Gastroesophageal sphincter (tissue), 4 donors: ENCODE results near the gene IRGQ. TPM values are rescaled to one million over a fixed set of nuclear protein-coding genes. Genes with fewer than 3 reads are reported as not detected.
"Not testable (repeated sequence)": the region's sequence is repeated elsewhere in the genome, so short reads cannot be mapped to it uniquely, and the experiment has no call there.

Source experiments
- ATAC-seq: fragments of 150-250 bp; one replicate; pipeline ENCODE4 v1.9.1; 2016; ENCODE audit warnings: mild to moderate bottlenecking, moderate library complexity
- H3K27ac ChIP-seq, 4 donors: fragments of 200-600 bp; sonication (generic) in 3 of 4; 1 replicate in 3 of 4; 2 replicates in 1 of 4; pipeline ENCODE4 v1.5.1; 2016 to 2019
- H3K27me3 ChIP-seq: fragments of 200-600 bp; sonication (generic); one replicate; pipeline ENCODE4 v1.5.1; 2019
- H3K36me3 ChIP-seq, 2 donors: fragments of 200-600 bp; sonication (generic); one replicate each; pipeline ENCODE4 v1.5.1; 2019; ENCODE audit warnings: control low read depth in 1 of 2
- H3K4me1 ChIP-seq, 3 donors: fragments of 200-600 bp; sonication (generic); 1 replicate in 2 of 3; 2 replicates in 1 of 3; pipeline ENCODE4 v1.5.1; 2016 to 2019; ENCODE audit warnings: control low read depth in 2 of 3
- H3K4me3 ChIP-seq, 2 donors: fragments of 200-600 bp; sonication (generic); one replicate each; pipeline ENCODE4 v1.5.1; 2019; ENCODE audit warnings: mild to moderate bottlenecking in 1 of 2, moderate library complexity in 1 of 2
- H3K9me3 ChIP-seq, 3 donors: fragments of 200-600 bp; sonication (generic); one replicate each; pipeline ENCODE4 v1.5.1; 2017 to 2019; ENCODE audit warnings: control low read depth in 2 of 3
- CTCF ChIP-seq, 4 experiments: fragments of 200-600 bp in 2 of 4; fragments of 450-650 bp in 2 of 4; sonication (generic) in 1 of 4; IDR thresholded peaks; one replicate each; pipeline ENCODE4 v1.5.1; 2017 to 2019; ENCODE audit warnings: antibody characterized with exemption in 4 of 4, mild to moderate bottlenecking in 2 of 4, moderate library complexity in 2 of 4
- EP300 ChIP-seq: sonication (generic); formaldehyde crosslinking; IDR thresholded peaks from one replicate; pipeline ENCODE4 v1.6.1; 2017; ENCODE audit warnings: antibody characterized with exemption, mild to moderate bottlenecking
- POLR2A ChIP-seq, 2 donors: fragments of 450-650 bp; IDR thresholded peaks; one replicate each; pipeline ENCODE4 v1.6.1; 2017; ENCODE audit warnings: antibody characterized with exemption in 2 of 2, mild to moderate bottlenecking in 2 of 2, moderate library complexity in 1 of 2
- POLR2AphosphoS5 ChIP-seq: sonication (generic); formaldehyde crosslinking; IDR thresholded peaks from one replicate; pipeline ENCODE4 v1.6.1; 2017; ENCODE audit warnings: antibody characterized with exemption
- WGBS, 2 donors: methylation state at CpG; one replicate each; pipeline ENCODE4 v1.1.5; 2018; ENCODE audit warnings: low coverage in 1 of 2; 5-methylcytosine and 5-hydroxymethylcytosine counted together
- total RNA-seq, 4 donors: library from RNA; depleted of rRNA; stranded (reverse); fragments of >200 nt; gene quantifications; one replicate each; pipeline ENCODE4 v1.1.0, GENCODE V29; 2016

IRGQ gene
- total RNA-seq, 4 donors from 2014 or later, result 25.5 to 38.5 (median 27.8) TPM

GRCh38 chr19:43638214-43638994 is 42.5 kb upstream of the IRGQ start:
- H3K27me3 ChIP-seq, result no peaks in the 10 kb centered on the region
- WGBS, 2 donors, result 73 to 81% methylated on average over 4 to 7 of the region's 13 CpGs
- peak overlapping the region in 1 of 2 donors; percentile 69 for H3K4me3 ChIP-seq
- TF ChIP-seq EP300 (no peak), POLR2A (IDR thresholded peaks at IDR 0.05) (no peak), CTCF (IDR thresholded peaks at IDR 0.05) (no peak), POLR2AphosphoS5 (no peak)
- peaks cover 0 to 40% (median 7%) of the 10 kb centered on the region in 3 donors for H3K4me1 ChIP-seq
- H3K9me3 ChIP-seq, result no peaks in the 10 kb centered on the region
- ATAC-seq, result no peak
- H3K36me3 ChIP-seq, result no peaks in the 10 kb centered on the region
- H3K27ac ChIP-seq, result peak overlapping the region in 3 of 4 donors; percentile 2 to 79 (median 73)

GRCh38 chr19:43636121-43636683 is 40.3 kb upstream of the IRGQ start:
- WGBS, 2 donors, result 56 to 60% methylated on average over 1 to 5 of the region's 14 CpGs

DNA sequence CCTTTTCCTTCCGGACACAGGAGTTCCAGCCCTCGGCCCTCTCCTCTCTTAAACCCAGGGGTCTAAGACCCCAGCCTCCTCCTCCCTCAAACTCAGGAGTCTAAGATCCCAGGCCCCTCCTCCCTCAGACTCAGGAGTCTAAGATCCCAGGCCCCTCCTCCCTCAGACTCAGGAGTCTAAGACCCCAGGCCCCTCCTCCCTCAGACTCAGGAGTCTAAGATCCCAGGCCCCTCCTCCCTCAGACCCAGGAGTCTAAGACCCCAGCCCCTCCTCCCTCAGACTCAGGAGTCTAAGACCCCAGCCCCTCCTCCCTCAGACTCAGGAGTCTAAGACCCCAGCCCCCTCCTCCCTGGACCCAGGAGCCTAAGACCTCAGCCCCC is 39.6 kb upstream of the IRGQ start:
- Histone ChIP-seq H3K27ac (peak overlapping the region in 3 of 4 donors; percentile 66 to 77 (median 68)), H3K4me1 (peaks cover 0 to 37% (median 6%) of the 10 kb centered on the region in 3 donors), H3K4me3 (peak overlapping the region in 1 of 2 donors; percentile 36)
- H3K36me3 ChIP-seq, H3K9me3 ChIP-seq, H3K27me3 ChIP-seq, ATAC-seq: not testable (repeated sequence)
- 20% methylated on average over 1 of the region's 2 CpGs; no CpG with 5 or more reads in 1 of the 2 donors for WGBS, 2 donors

More at GRCh38 chr19:43636121-43636683, 40.3 kb upstream of the IRGQ start:
- no peaks in the 10 kb centered on the region for H3K9me3 ChIP-seq
- TF ChIP-seq CTCF (IDR thresholded peaks at IDR 0.05) (no peak), POLR2AphosphoS5 (no peak), EP300 (no peak), POLR2A (IDR thresholded peaks at IDR 0.05) (no peak)
- H3K27me3 ChIP-seq, result no peaks in the 10 kb centered on the region
- peak overlapping the region in 1 of 2 donors; percentile 36 for H3K4me3 ChIP-seq
- no peaks in the 10 kb centered on the region for H3K36me3 ChIP-seq
- no peak for ATAC-seq
- peak overlapping the region in 3 of 4 donors; percentile 66 to 77 (median 68) for H3K27ac ChIP-seq
- peaks cover 0 to 40% (median 7%) of the 10 kb centered on the region in 3 donors for H3K4me1 ChIP-seq

GRCh38 chr19:43634872-43635560 is 39.1 kb upstream of the IRGQ start:
- Histone ChIP-seq H3K9me3 (no peaks in the 10 kb centered on the region), H3K36me3 (no peaks in the 10 kb centered on the region), H3K4me3 (peak overlapping the region in 1 of 2 donors; percentile 36), H3K4me1 (peaks cover 0 to 32% (median under 1%) of the 10 kb centered on the region in 3 donors), H3K27ac (peak overlapping the region in 3 of 4 donors; percentile 66 to 77 (median 68)), H3K27me3 (no peaks in the 10 kb centered on the region)
- no peak for ATAC-seq
- TF ChIP-seq CTCF (IDR thresholded peaks at IDR 0.05) (no peak), POLR2A (IDR thresholded peaks at IDR 0.05) (no peak), EP300 (no peak), POLR2AphosphoS5 (no peak)
- WGBS, 2 donors, result 0 to 25% methylated on average over 1 to 5 of the region's 17 CpGs

DNA sequence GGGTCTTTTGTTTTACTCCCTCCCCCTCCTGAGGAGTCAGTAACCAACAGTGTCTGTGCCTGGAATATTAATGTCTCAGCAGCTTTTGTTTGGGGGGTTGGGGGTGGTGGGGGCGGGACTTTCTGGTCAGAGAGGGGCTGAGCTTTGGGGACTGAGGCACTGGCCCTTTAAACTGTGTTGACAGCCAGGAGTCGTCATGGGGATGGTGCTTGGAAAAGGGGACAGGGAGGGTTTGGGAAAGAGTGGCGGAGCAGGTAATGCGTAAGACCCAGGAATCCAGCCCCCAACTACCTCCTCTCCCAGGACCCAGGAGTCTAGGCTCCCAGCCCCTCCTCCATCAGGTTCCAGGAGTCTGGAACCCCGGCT is 38.6 kb upstream of the IRGQ start:
- no peak for ATAC-seq
- 24 to 30% methylated on average over 2 to 4 of the region's 5 CpGs for WGBS, 2 donors
- no peaks in the 10 kb centered on the region for H3K36me3 ChIP-seq
- no peaks in the 10 kb centered on the region for H3K27me3 ChIP-seq
- H3K4me1 ChIP-seq, result peaks cover 0 to 30% (median 0%) of the 10 kb centered on the region in 3 donors
- TF ChIP-seq POLR2A (IDR thresholded peaks at IDR 0.05) (no peak), POLR2AphosphoS5 (no peak), CTCF (IDR thresholded peaks at IDR 0.05) (no peak), EP300 (no peak)
- H3K4me3 ChIP-seq, result peak overlapping the region in 1 of 2 donors; percentile 36
- H3K9me3 ChIP-seq, result no peaks in the 10 kb centered on the region
- H3K27ac ChIP-seq, result peak overlapping the region in 3 of 4 donors; percentile 66 to 77 (median 68)
